IMR-90 (cell line): ENCODE measurements around the gene AKNA.

Experiments used
- POLR2A ChIP-seq: IDR thresholded peaks from 2 replicates; pipeline ENCODE4 v1.6.1; 2012; ENCODE audit warnings: mild to moderate bottlenecking, low read depth, low read length
- RFX5 ChIP-seq: IDR thresholded peaks from 2 replicates; pipeline ENCODE4 v1.8.0; 2012; ENCODE audit warnings: low read depth, mild to moderate bottlenecking, low read length, moderate library complexity
- SMC3 ChIP-seq: fragments of 150-350 bp; IDR thresholded peaks from 2 replicates; pipeline ENCODE4 v1.6.1; 2016; ENCODE audit warnings: low read depth, mild to moderate bottlenecking, antibody characterized with exemption, low read length, moderate library complexity
- TF ChIP-seq, protein P1 (sequence below): conservative IDR thresholded peaks from 2 replicates; pipeline ENCODE4 v1.5.1; 2012; ENCODE audit warnings: mild to moderate bottlenecking, low read depth, low read length, improper control_type of control experiment

DNA sequence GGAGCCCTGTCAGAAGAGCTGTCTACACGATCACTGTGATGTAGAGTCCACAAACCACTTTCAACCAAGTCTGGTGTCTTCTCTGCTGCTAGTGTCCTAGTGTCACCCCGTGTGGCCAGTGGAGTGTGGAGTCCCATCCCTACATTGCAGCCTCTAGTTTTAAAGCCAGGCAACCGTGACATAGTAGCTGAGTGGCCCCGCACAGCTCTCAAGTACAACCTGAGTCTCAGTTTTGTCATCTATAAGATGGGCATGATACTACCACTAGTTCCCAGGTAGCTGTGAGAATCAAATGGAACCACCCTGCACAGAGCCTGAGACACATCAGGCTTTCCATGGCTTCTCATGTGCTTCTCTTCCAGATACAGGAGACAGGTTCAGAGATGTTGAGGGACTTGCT is 43.2 kb upstream of the AKNA start:
- TF ChIP-seq, protein P1, sequence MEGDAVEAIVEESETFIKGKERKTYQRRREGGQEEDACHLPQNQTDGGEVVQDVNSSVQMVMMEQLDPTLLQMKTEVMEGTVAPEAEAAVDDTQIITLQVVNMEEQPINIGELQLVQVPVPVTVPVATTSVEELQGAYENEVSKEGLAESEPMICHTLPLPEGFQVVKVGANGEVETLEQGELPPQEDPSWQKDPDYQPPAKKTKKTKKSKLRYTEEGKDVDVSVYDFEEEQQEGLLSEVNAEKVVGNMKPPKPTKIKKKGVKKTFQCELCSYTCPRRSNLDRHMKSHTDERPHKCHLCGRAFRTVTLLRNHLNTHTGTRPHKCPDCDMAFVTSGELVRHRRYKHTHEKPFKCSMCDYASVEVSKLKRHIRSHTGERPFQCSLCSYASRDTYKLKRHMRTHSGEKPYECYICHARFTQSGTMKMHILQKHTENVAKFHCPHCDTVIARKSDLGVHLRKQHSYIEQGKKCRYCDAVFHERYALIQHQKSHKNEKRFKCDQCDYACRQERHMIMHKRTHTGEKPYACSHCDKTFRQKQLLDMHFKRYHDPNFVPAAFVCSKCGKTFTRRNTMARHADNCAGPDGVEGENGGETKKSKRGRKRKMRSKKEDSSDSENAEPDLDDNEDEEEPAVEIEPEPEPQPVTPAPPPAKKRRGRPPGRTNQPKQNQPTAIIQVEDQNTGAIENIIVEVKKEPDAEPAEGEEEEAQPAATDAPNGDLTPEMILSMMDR: no peak
- TF ChIP-seq SMC3 (no peak), POLR2A (no peak), RFX5 (no peak)
